ENCODE results near the gene PBX4. TPM values are rescaled to one million over a fixed set of nuclear protein-coding genes. Genes with fewer than 3 reads are reported as not detected.

Gene PBX4
- total RNA-seq, 4 donors from 2014 or later: 0.42 to 4.5 (median 0.68) TPM

DNA sequence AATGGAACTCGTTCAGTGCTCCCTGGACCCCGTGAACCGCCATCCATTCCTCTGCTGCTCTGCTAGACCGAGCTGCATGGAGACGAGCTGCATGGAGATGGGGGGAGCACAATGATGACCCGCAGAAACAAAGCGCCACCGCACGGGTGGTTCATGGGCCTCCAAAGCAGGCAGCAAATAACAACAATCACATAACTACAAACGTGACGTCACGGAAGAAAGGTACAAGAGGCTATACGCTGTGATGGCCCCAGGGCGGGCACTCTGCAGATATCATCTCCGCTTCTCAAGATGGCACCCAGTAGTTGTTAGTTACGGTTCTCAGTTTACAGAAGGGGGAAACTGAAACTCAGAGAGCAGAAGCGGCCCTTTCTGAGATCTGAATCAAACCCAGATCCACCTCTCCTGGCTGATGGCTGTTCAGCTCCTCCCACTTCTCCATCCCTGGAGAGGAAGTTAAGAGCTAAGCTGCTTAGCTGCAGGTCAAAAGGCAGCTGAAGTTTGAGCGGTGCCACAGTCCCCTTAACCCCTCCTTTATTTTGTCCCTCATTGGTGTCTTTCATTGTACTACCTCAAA lies 43.3 kb upstream of the PBX4 start:
- WGBS, 2 donors (ENCODE audit: low coverage in 1 of 2): 42 to 62% methylated on average over 2 to 11 of the region's 18 CpGs
- Histone ChIP-seq H3K27ac (no peak overlapping the region), H3K27me3 (no peaks in the 10 kb centered on the region), H3K9me3 (no peaks in the 10 kb centered on the region), H3K4me1 (peaks cover 0 to 32% (median 18%) of the 10 kb centered on the region in 3 donors), H3K4me3 (no peak overlapping the region), H3K36me3 (peaks cover 0 to 49% of the 10 kb centered on the region in 2 donors)
- ATAC-seq: no peak
- TF ChIP-seq, protein P1, sequence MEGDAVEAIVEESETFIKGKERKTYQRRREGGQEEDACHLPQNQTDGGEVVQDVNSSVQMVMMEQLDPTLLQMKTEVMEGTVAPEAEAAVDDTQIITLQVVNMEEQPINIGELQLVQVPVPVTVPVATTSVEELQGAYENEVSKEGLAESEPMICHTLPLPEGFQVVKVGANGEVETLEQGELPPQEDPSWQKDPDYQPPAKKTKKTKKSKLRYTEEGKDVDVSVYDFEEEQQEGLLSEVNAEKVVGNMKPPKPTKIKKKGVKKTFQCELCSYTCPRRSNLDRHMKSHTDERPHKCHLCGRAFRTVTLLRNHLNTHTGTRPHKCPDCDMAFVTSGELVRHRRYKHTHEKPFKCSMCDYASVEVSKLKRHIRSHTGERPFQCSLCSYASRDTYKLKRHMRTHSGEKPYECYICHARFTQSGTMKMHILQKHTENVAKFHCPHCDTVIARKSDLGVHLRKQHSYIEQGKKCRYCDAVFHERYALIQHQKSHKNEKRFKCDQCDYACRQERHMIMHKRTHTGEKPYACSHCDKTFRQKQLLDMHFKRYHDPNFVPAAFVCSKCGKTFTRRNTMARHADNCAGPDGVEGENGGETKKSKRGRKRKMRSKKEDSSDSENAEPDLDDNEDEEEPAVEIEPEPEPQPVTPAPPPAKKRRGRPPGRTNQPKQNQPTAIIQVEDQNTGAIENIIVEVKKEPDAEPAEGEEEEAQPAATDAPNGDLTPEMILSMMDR (IDR thresholded peaks at IDR 0.05): no peak
- TF ChIP-seq POLR2AphosphoS5 (IDR thresholded peaks at IDR 0.05): no peak

DNA sequence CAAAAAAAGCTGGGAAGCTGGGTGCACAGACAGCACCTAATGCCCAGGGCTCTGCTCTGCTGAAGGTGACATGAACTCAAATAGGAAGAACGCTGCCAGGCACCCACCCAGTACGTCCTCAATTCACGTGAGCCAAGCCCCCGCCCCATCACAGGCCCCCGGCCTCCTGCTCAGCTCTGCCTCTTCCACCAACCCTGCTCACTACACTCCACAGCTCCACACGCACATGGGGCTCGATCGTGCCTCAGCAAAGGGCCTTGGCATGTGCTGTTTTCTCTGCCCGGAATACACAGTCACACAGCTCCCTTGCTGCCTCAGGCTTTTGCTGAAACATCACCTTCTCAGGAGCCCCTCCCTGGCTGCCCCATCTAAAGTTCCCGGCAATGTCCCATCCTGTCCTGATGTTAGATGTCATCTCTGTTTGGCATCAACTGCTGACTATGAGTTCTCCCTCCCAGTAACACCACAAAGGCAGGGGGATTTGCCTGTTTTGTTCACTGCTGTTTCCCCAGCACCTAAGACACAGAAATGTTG lies 42.7 kb upstream of the PBX4 start:
- Histone ChIP-seq H3K9me3 (no peaks in the 10 kb centered on the region), H3K4me1 (peaks cover 0 to 32% (median 18%) of the 10 kb centered on the region in 3 donors), H3K27me3 (no peaks in the 10 kb centered on the region), H3K4me3 (no peak overlapping the region), H3K27ac (no peak overlapping the region), H3K36me3 (peaks cover 0 to 54% of the 10 kb centered on the region in 2 donors)
- ATAC-seq: no peak
- TF ChIP-seq POLR2A (IDR thresholded peaks at IDR 0.05) (no peak), POLR2AphosphoS5 (IDR thresholded peaks at IDR 0.05) (no peak), EP300 (IDR thresholded peaks at IDR 0.05) (no peak)
- TF ChIP-seq, protein P1 (IDR thresholded peaks at IDR 0.05): no peak
- WGBS, 2 donors (ENCODE audit: low coverage in 1 of 2): 44 to 92% methylated on average over 2 of the region's 10 CpGs

DNA sequence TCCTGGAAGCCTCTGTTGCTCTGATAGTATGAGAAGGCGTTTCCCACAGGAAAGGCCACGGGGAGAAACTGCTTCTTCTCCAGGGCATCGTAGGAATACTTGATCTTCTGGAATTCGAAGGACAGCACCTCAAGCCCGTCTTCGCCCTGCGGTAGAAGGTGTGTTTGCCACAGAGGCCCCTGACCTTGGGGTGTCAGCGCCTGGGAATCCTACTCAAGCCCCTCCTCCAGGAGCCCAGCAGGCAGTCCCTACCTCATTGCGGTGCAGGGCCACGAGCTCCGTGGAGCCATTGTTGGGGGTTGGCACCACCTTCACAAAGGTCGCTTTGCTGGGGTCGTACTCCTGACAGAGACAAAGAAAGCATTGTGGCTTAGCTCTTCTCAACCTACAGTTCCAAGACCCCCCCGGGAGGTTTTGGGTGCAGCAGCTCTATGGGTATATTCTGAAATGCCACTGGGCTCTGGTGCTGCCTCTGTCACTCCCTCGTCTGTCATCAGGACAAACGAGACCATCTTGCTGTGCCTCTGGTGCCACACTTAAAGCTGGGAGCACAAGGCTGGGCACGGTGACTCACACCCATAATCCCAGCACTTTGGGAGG lies 41.3 kb upstream of the PBX4 start:
- H3K4me1 ChIP-seq: peaks cover 0 to 32% (median 18%) of the 10 kb centered on the region in 3 donors
- TF ChIP-seq, protein P1 (IDR thresholded peaks at IDR 0.05): no peak
- TF ChIP-seq EP300 (IDR thresholded peaks at IDR 0.05): no peak
- TF ChIP-seq POLR2AphosphoS5 (IDR thresholded peaks at IDR 0.05): no peak
- H3K36me3 ChIP-seq: peaks cover 0 to 69% of the 10 kb centered on the region in 2 donors
- ATAC-seq: no peak
- H3K9me3 ChIP-seq: no peaks in the 10 kb centered on the region
- H3K27ac ChIP-seq: no peak overlapping the region
- H3K27me3 ChIP-seq: no peaks in the 10 kb centered on the region
- no peak overlapping the region for H3K4me3 ChIP-seq
- 75 to 83% methylated on average over 1 to 8 of the region's 17 CpGs for WGBS, 2 donors (ENCODE audit: low coverage in 1 of 2)

- Histone ChIP-seq H3K36me3 (peaks cover 0 to 93% of the 10 kb centered on the region in 2 donors), H3K4me1 (peaks cover 0 to 19% (median 13%) of the 10 kb centered on the region in 3 donors), H3K9me3 (no peaks in the 10 kb centered on the region), H3K27me3 (no peaks in the 10 kb centered on the region), H3K27ac (no peak overlapping the region), H3K4me3 (no peak overlapping the region)
- TF ChIP-seq POLR2AphosphoS5 (IDR thresholded peaks at IDR 0.05): no peak
- TF ChIP-seq, protein P1 (IDR thresholded peaks at IDR 0.05): no peak
- ATAC-seq: no peak
- 34% methylated on average over 3 of the region's 10 CpGs; no CpG with 5 or more reads in 1 of the 2 donors for WGBS, 2 donors (ENCODE audit: low coverage in 1 of 2)
Observed at GRCh38 chr19:19657397-19657783, 38.9 kb upstream of the PBX4 start.

Measured in gastroesophageal sphincter (tissue), 4 donors.